Caco-2 (cell line): ENCODE measurements around the gene IGFL1. TPM values are rescaled to one million over a fixed set of nuclear protein-coding genes. Genes with fewer than 3 reads are reported as not detected.

Experiments used
- BruUV-seq: library from RNA; stranded (reverse); fragments of 400-500 nt; replicated peaks from 2 replicates; lab custom pipeline; 2021; lab: Mats Ljungman, UMichigan
- CTCF ChIA-PET: fragments of 300-600 bp; sonication (Branson Sonifier 250); formaldehyde crosslinking; loops from one replicate; lab custom pipeline; 2022; ENCODE audit warnings: antibody characterized with exemption; lab: Charles Lee
- POLR2A ChIA-PET: fragments of 300-600 bp; sonication (Branson Sonifier 250); formaldehyde crosslinking; loops from one replicate; lab custom pipeline; 2022; ENCODE audit warnings: antibody characterized with exemption; lab: Charles Lee
- DNase-seq, 2 experiments: peaks; one replicate each; pipeline versions ENCODE4 v3.0.0 to v3.0.0-alpha.2; 2020 to 2022
- H3K27me3 ChIP-seq: replicated peaks from 2 replicates; pipeline ENCODE4 v1.6.0; 2011; ENCODE audit warnings: low read length; ENCODE audit not compliant: control insufficient read depth, insufficient read depth
- H3K36me3 ChIP-seq: 2 replicates; pipeline ENCODE4 v1.5.1; 2011; ENCODE audit warnings: low read length; ENCODE audit not compliant: control insufficient read depth, insufficient read depth
- H3K4me1 ChIP-seq: fragments of 250-450 bp; sonication (Bioruptor Pico); 2 replicates; pipeline ENCODE4 v1.5.1; 2020; ENCODE audit warnings: mild to moderate bottlenecking
- H3K4me3 ChIP-seq: 2 replicates; pipeline ENCODE4 v1.5.1; 2011; ENCODE audit warnings: low read depth, mild to moderate bottlenecking, control low read depth, low read length
- H3K9me3 ChIP-seq: fragments of 250-450 bp; sonication (Bioruptor Pico); 2 replicates; pipeline ENCODE4 v1.5.1; 2020; ENCODE audit warnings: mild to moderate bottlenecking, moderate library complexity
- H3K27ac Mint-ChIP-seq: one replicate; pipeline ENCODE4 v1.8.0; 2022; ENCODE audit warnings: mixed read lengths; ENCODE audit not compliant: unreplicated experiment
- H3K27me3 Mint-ChIP-seq: one replicate; pipeline ENCODE4 v1.8.0; 2022; ENCODE audit warnings: mixed read lengths; ENCODE audit not compliant: insufficient read depth, unreplicated experiment
- H3K36me3 Mint-ChIP-seq: one replicate; pipeline ENCODE4 v1.8.0; 2022; ENCODE audit warnings: mild to moderate bottlenecking, mixed read lengths; ENCODE audit not compliant: insufficient read depth, unreplicated experiment
- H3K4me1 Mint-ChIP-seq: one replicate; pipeline ENCODE4 v1.8.0; 2022; ENCODE audit warnings: low read depth, mixed read lengths; ENCODE audit not compliant: unreplicated experiment
- H3K4me3 Mint-ChIP-seq: one replicate; pipeline ENCODE4 v1.8.0; 2022; ENCODE audit warnings: mild to moderate bottlenecking, moderate library complexity, mixed read lengths; ENCODE audit not compliant: unreplicated experiment
- H3K9me3 Mint-ChIP-seq: one replicate; pipeline ENCODE4 v1.8.0; 2022; ENCODE audit warnings: mixed read lengths; ENCODE audit not compliant: unreplicated experiment
- intact Hi-C: fragments of 100-400 bp; cut with micrococcal nuclease; formaldehyde crosslinking; loops from one replicate; pipeline ENCODE4 v1.10.0; 2022; ENCODE audit not compliant: unreplicated experiment
- total RNA-seq: library from RNA; stranded (reverse); gene quantifications from 2 replicates; pipeline ENCODE4 v1.2.3, GENCODE V29; 2022
- TF ChIP-seq, protein P1 (sequence below), 2 experiments: fragments of 200-600 bp in 1 of 2; IDR thresholded peaks; 1 replicate in 1 of 2; 2 replicates in 1 of 2; pipeline versions ENCODE4 v1.5.1 to v1.8.0; 2011 to 2022; ENCODE audit warnings: antibody characterized with exemption in 1 of 2, control low read depth in 1 of 2, inconsistent platforms in 1 of 2, low read depth in 1 of 2, low read length in 1 of 2, mild to moderate bottlenecking in 1 of 2, moderate library complexity in 1 of 2; ENCODE audit not compliant: insufficient read depth in 1 of 2, severe bottlenecking in 1 of 2, unreplicated experiment in 1 of 2

Gene IGFL1
- total RNA-seq, 1 experiment from 2014 or later = not detected

- no TSS peak for BruUV-seq
- H3K27ac Mint-ChIP-seq = peak overlapping the region; percentile 4
- DNase-seq = no peak
- TF ChIP-seq, protein P1, sequence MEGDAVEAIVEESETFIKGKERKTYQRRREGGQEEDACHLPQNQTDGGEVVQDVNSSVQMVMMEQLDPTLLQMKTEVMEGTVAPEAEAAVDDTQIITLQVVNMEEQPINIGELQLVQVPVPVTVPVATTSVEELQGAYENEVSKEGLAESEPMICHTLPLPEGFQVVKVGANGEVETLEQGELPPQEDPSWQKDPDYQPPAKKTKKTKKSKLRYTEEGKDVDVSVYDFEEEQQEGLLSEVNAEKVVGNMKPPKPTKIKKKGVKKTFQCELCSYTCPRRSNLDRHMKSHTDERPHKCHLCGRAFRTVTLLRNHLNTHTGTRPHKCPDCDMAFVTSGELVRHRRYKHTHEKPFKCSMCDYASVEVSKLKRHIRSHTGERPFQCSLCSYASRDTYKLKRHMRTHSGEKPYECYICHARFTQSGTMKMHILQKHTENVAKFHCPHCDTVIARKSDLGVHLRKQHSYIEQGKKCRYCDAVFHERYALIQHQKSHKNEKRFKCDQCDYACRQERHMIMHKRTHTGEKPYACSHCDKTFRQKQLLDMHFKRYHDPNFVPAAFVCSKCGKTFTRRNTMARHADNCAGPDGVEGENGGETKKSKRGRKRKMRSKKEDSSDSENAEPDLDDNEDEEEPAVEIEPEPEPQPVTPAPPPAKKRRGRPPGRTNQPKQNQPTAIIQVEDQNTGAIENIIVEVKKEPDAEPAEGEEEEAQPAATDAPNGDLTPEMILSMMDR (IDR thresholded peaks at IDR 0.05; ENCODE audit: insufficient read depth in 1 of 2, low read depth in 1 of 2, low read length in 1 of 2, severe bottlenecking in 1 of 2, unreplicated experiment in 1 of 2) = no peak
- Histone ChIP-seq H3K36me3 (no peaks in the 10 kb centered on the region), H3K4me3 (no peak overlapping the region), H3K4me1 (peaks cover 47% of the 10 kb centered on the region), H3K9me3 (no peaks in the 10 kb centered on the region), H3K27me3 (no peaks in the 10 kb centered on the region)
- H3K27me3 Mint-ChIP-seq = no peaks in the 10 kb centered on the region
- H3K4me3 Mint-ChIP-seq = no peak overlapping the region
- ChIA-PET CTCF (no interaction called here), POLR2A (no interaction called here)
- H3K4me1 Mint-ChIP-seq = peaks cover 47% of the 10 kb centered on the region
- intact Hi-C loops = loop anchor here (5.0 kb wide), 1 partner anchor 44 kb away; no protein-coding TSS in a partner anchor
- peaks cover 28% of the 10 kb centered on the region for H3K36me3 Mint-ChIP-seq
- peaks cover 10% of the 10 kb centered on the region for H3K9me3 Mint-ChIP-seq
These were observed 16.4 kb upstream of the IGFL1 start for GRCh38 chr19:46213156-46213555.

DNA sequence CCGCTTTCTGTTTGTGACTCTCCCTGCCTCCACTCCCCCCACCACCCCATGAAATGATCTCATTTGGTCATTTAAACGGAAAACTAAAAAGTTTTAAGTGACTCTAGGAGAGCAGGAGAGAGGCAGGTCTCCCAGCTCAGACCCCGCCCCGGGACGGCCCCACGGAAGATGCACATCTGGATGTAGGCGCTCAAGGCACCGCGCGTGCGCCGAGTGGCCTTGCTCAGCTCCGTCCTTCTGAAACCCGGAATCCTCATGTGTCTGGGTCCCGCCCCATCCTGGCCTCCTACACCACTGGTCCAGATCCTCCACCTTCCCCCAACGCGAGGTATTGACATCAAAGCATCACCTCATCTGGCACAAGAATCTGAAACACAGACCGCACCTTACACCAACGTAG, 15.7 kb upstream of the IGFL1 start:
- POLR2A ChIA-PET = no interaction called here
- no peaks in the 10 kb centered on the region for H3K27me3 Mint-ChIP-seq
- peaks cover 40% of the 10 kb centered on the region for H3K4me1 Mint-ChIP-seq
- Histone ChIP-seq H3K9me3 (no peaks in the 10 kb centered on the region), H3K4me1 (peaks cover 40% of the 10 kb centered on the region), H3K27me3 (no peaks in the 10 kb centered on the region), H3K36me3 (no peaks in the 10 kb centered on the region), H3K4me3 (no peak overlapping the region)
- DNase-seq = no peak
- CTCF ChIA-PET = no interaction called here
- peaks cover 10% of the 10 kb centered on the region for H3K9me3 Mint-ChIP-seq
- TF ChIP-seq, protein P1 (IDR thresholded peaks at IDR 0.05; ENCODE audit: insufficient read depth in 1 of 2, low read depth in 1 of 2, low read length in 1 of 2, severe bottlenecking in 1 of 2, unreplicated experiment in 1 of 2) = no peak
- peaks cover 24% of the 10 kb centered on the region for H3K36me3 Mint-ChIP-seq
- peak overlapping the region; percentile 4 for H3K27ac Mint-ChIP-seq
- H3K4me3 Mint-ChIP-seq = no peak overlapping the region
- intact Hi-C loops = loop anchor here (5.0 kb wide), 1 partner anchor 43 kb away; no protein-coding TSS in a partner anchor
- no TSS peak for BruUV-seq

DNA sequence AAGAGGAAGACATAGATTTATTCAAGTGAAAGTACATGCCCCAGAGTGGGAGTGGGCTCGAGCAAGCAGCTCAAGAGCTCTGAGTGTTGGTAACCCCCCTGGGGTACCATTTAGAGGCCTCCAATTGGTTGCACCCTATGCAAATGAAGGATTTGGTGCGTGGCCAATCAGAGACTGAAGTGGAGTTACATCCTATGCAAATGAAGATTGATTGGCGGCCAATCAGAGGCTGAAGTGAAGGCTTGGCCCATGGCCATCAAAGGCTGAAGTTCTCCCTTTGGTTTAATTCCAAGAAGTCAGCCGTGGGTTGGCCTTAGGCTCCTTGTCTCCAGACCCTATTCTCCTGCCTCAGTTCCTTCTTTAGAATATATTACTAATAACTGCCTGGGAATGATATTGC, 12.9 kb upstream of the IGFL1 start:
- peaks cover 14% of the 10 kb centered on the region for H3K4me1 Mint-ChIP-seq
- DNase-seq = no peak
- peaks cover 10% of the 10 kb centered on the region for H3K9me3 Mint-ChIP-seq
- ChIA-PET CTCF (no interaction called here), POLR2A (no interaction called here)
- Histone ChIP-seq H3K4me1 (peaks cover 12% of the 10 kb centered on the region), H3K9me3 (no peaks in the 10 kb centered on the region), H3K4me3 (no peak overlapping the region), H3K27me3 (no peaks in the 10 kb centered on the region), H3K36me3 (no peaks in the 10 kb centered on the region)
- H3K27me3 Mint-ChIP-seq = no peaks in the 10 kb centered on the region
- BruUV-seq = no TSS peak
- H3K27ac Mint-ChIP-seq = no peak overlapping the region
- TF ChIP-seq, protein P1 (IDR thresholded peaks at IDR 0.05; ENCODE audit: insufficient read depth in 1 of 2, low read depth in 1 of 2, low read length in 1 of 2, severe bottlenecking in 1 of 2, unreplicated experiment in 1 of 2) = no peak
- H3K36me3 Mint-ChIP-seq = peaks cover 6% of the 10 kb centered on the region
- intact Hi-C loops = no loop called here
- H3K4me3 Mint-ChIP-seq = no peak overlapping the region
